ENCODE results near the gene CCSER1.

- no peak for TF ChIP-seq CTCF (IDR thresholded peaks at IDR 0.05; ENCODE audit: low read depth, low read length, missing input control)
- no peak for TF ChIP-seq MAX (IDR thresholded peaks at IDR 0.05)
- no peak for TF ChIP-seq TAF1 (conservative IDR thresholded peaks at IDR 0.05)
- TF ChIP-seq JUND (IDR thresholded peaks at IDR 0.05) = no peak
Observed at GRCh38 chr4:90922174-90922573, 795.0 kb downstream of the CCSER1 start.

Measured in liver (tissue), 3 donors.